HepG2 (cell line): ENCODE measurements around the gene POP7. TPM values are rescaled to one million over a fixed set of nuclear protein-coding genes. Genes with fewer than 3 reads are reported as not detected.

Experiments used
- ATAC-seq: fragments of 200-7000 bp; cut with Tn5 transposase; 3 replicates; pipeline ENCODE4 v1.9.1; 2020; ENCODE audit warnings: mild to moderate bottlenecking, moderate library complexity
- Bru-seq: library from RNA; stranded (reverse); fragments of 400-500 nt; gene quantifications from one replicate; lab custom pipeline; 2021; lab: Mats Ljungman, UMichigan
- BruChase-seq, 2 experiments: library from RNA; stranded (reverse); fragments of 400-500 nt; gene quantifications; one replicate each; lab custom pipeline; 2021; lab: Mats Ljungman, UMichigan
- BruUV-seq: library from RNA; stranded (reverse); fragments of 400-500 nt; replicated peaks from 2 replicates; lab custom pipeline; 2021; lab: Mats Ljungman, UMichigan
- CTCF ChIA-PET: fragments of 300-600 bp; formaldehyde crosslinking; extraction: SDS; loops from one replicate; lab custom pipeline; 2021; ENCODE audit warnings: low total read pairs, inconsistent platforms, low intra/inter-chr PET ratio; lab: Yijun Ruan, JAX
- POLR2A ChIA-PET: fragments of 350-600 bp; sonication (Branson Sonifier 250); formaldehyde crosslinking; loops from one replicate; lab custom pipeline; 2020; ENCODE audit warnings: antibody characterized with exemption, inconsistent platforms; lab: Yijun Ruan, JAX
- DNase-seq: peaks from one replicate; pipeline ENCODE4 v3.0.0-alpha.2; 2015; ENCODE audit warnings: low spot score
- FAIRE-seq: peaks from 3 replicates; lab custom pipeline; 2011; peaks lifted over from hg19 to GRCh38; lab: Jason Lieb, UNC
- H2AFZ ChIP-seq: one replicate; pipeline ENCODE4 v1.6.1; 2011; ENCODE audit warnings: low read length, inconsistent platforms
- H3K27ac ChIP-seq: fragments of 300-600 bp; 3 replicates; pipeline ENCODE4 v1.8.0; 2011; ENCODE audit warnings: mixed run types, mild to moderate bottlenecking, mixed read lengths, low read length, inconsistent platforms; ENCODE audit not compliant: insufficient read depth; ENCODE audit errors: extremely low read length
- H3K27me3 ChIP-seq, 2 experiments: fragments of 200-600 bp in 1 of 2; 2 replicates in 1 of 2; 3 replicates in 1 of 2; pipeline versions ENCODE4 v1.6.0 to v1.8.0; 2011; ENCODE audit warnings: low read length in 2 of 2, mild to moderate bottlenecking in 2 of 2, moderate library complexity in 2 of 2, inconsistent platforms in 1 of 2; ENCODE audit not compliant: insufficient read depth in 2 of 2, control insufficient read depth in 1 of 2
- H3K36me3 ChIP-seq, 2 experiments: fragments of 200-600 bp in 1 of 2; replicated peaks in 1 of 2; 2 replicates in 1 of 2; 3 replicates in 1 of 2; pipeline versions ENCODE4 v1.5.1 to v1.8.0; 2011; ENCODE audit warnings: low read length in 2 of 2, inconsistent platforms in 1 of 2; ENCODE audit not compliant: insufficient read depth in 2 of 2, control insufficient read depth in 1 of 2
- H3K4me1 ChIP-seq: 2 replicates; pipeline ENCODE4 v1.5.1; 2012; ENCODE audit warnings: low read length, inconsistent platforms; ENCODE audit not compliant: insufficient read depth
- H3K4me2 ChIP-seq: 2 replicates; pipeline ENCODE4 v1.6.0; 2011; ENCODE audit warnings: low read depth, low read length, inconsistent platforms
- H3K4me3 ChIP-seq, 3 experiments: fragments of 200-600 bp in 1 of 3; sonication (generic), shearing (Covaris generic) in 1 of 3; replicated peaks in 1 of 3; 2 replicates each; pipeline ENCODE4 v1.5.1; 2011 to 2016; ENCODE audit warnings: low read length in 3 of 3, inconsistent platforms in 2 of 3, low read depth in 2 of 3, mild to moderate bottlenecking in 2 of 3, control low read depth in 1 of 3, mixed read lengths in 1 of 3; ENCODE audit not compliant: insufficient read depth in 1 of 3
- H3K79me2 ChIP-seq: one replicate; pipeline ENCODE4 v1.6.1; 2011; ENCODE audit warnings: low read length, inconsistent platforms; ENCODE audit not compliant: insufficient read depth
- H3K9ac ChIP-seq: 2 replicates; pipeline ENCODE4 v1.6.0; 2011; ENCODE audit warnings: mild to moderate bottlenecking, low read depth, low read length, inconsistent platforms; ENCODE audit not compliant: insufficient read depth
- H3K9me3 ChIP-seq: 2 replicates; pipeline ENCODE4 v1.5.1; 2012; ENCODE audit warnings: mild to moderate bottlenecking, low read length
- H4K20me1 ChIP-seq: 2 replicates; pipeline ENCODE4 v1.6.0; 2011; ENCODE audit warnings: inconsistent platforms, mild to moderate bottlenecking, low read length, moderate library complexity; ENCODE audit not compliant: insufficient read depth
- ELF3 ChIP-seq: IDR thresholded peaks from 2 replicates; pipeline ENCODE4 v1.6.1; 2016; ENCODE audit warnings: missing genetic modification reagents, missing compliant biosample characterization
- HIVEP1 ChIP-seq: sonication (generic); formaldehyde crosslinking; IDR thresholded peaks from 2 replicates; pipeline ENCODE4 v1.4.0; 2020; ENCODE audit warnings: mild to moderate bottlenecking, missing genetic modification reagents
- MEIS2 ChIP-seq: sonication (generic); formaldehyde crosslinking; IDR thresholded peaks from 2 replicates; pipeline ENCODE4 v1.9.0; 2021; ENCODE audit warnings: mild to moderate bottlenecking, missing genetic modification reagents
- MLLT10 ChIP-seq: sonication (generic); formaldehyde crosslinking; IDR thresholded peaks from 2 replicates; pipeline ENCODE4 v1.4.0; 2020; ENCODE audit warnings: missing genetic modification reagents
- RBM39 ChIP-seq: fragments of 200-400 bp; formaldehyde crosslinking; IDR thresholded peaks from one replicate; pipeline ENCODE4 v1.6.1; 2018; ENCODE audit warnings: antibody characterized with exemption, mild to moderate bottlenecking, low read depth, low read length; ENCODE audit not compliant: poor library complexity, severe bottlenecking
- SP5 ChIP-seq: IDR thresholded peaks from 2 replicates; pipeline ENCODE4 v1.6.1; 2016; ENCODE audit warnings: low read depth, borderline replicate concordance
- TAF1 ChIP-seq: sonication (generic); formaldehyde crosslinking; IDR thresholded peaks from 2 replicates; pipeline ENCODE4 v1.4.0; 2020; ENCODE audit warnings: missing genetic modification reagents
- ZNF441 ChIP-seq: sonication (generic); formaldehyde crosslinking; IDR thresholded peaks from 2 replicates; pipeline ENCODE4 v1.7.0; 2021; ENCODE audit warnings: missing genetic modification reagents, borderline replicate concordance
- ZNF605 ChIP-seq: sonication (generic); formaldehyde crosslinking; IDR thresholded peaks from 2 replicates; pipeline ENCODE4 v1.8.0; 2022; ENCODE audit warnings: mild to moderate bottlenecking, missing genetic modification reagents
- ZNF772 ChIP-seq: sonication (generic); formaldehyde crosslinking; IDR thresholded peaks from 2 replicates; pipeline ENCODE4 v1.5.0; 2020; ENCODE audit warnings: mild to moderate bottlenecking, missing genetic modification reagents
- WGBS: methylation state at CpG from one replicate; pipeline ENCODE4 v1.1.6; 2017; ENCODE audit warnings: low lambda C conversion rate; 5-methylcytosine and 5-hydroxymethylcytosine counted together
- in situ Hi-C: cut with HindIII; loops from 2 replicates; pipeline ENCODE4 v1.10.0; 2017; ENCODE audit warnings: low pct_unique_long_range_greater_than_20kb; ENCODE audit not compliant: extremely low pct_ligation_motif_present
- intact Hi-C: fragments of 100-400 bp; cut with micrococcal nuclease; formaldehyde crosslinking; loops from one replicate; pipeline ENCODE4 v1.10.0; 2022; ENCODE audit not compliant: unreplicated experiment
- long read RNA-seq, 2 experiments: library from RNA in 1 of 2; library from polyadenylated mRNA in 1 of 2; stranded (forward) in 1 of 2; unstranded in 1 of 2; transcript quantifications; one replicate each; pipeline ENCODE4 v2.0.0, GENCODE V29; 2019 to 2022
- polyA minus RNA-seq, 3 experiments: library from RNA; depleted of rRNA, polyadenylated mRNA; stranded (reverse); fragments of >200 nt; gene quantifications; 2 replicates each; pipeline ENCODE4 v1.2.3, GENCODE V29; 2011; ENCODE audit warnings: low replicate concordance in 1 of 3
- polyA plus RNA-seq, 8 experiments: library from polyadenylated mRNA; depleted of rRNA in 3 of 8; stranded (reverse) in 7 of 8; unstranded in 1 of 8; fragments of >200 nt; fragmentation: Illumina TruSeq in 4 of 8; extraction: Trizol in 4 of 8; gene quantifications; 2 replicates each; pipeline versions ENCODE4 v1.2.1 to v1.2.3, GENCODE V29; 2011 to 2016; ENCODE audit warnings: low read depth in 4 of 8, missing spikeins in 1 of 8, mixed read lengths in 1 of 8; ENCODE audit not compliant: insufficient read depth in 1 of 8
- total RNA-seq, 5 experiments: library from RNA; depleted of rRNA; stranded (reverse); fragments of >200 nt; fragmentation: Illumina TruSeq; extraction: Trizol; gene quantifications; 2 replicates each; pipeline ENCODE4 v1.2.3, GENCODE V29; 2016; ENCODE audit warnings: low read depth in 1 of 5
- TF ChIP-seq, protein P1 (sequence below): IDR thresholded peaks from 2 replicates; pipeline ENCODE4 v1.6.1; 2016; ENCODE audit warnings: missing biosample characterization, missing genetic modification reagents, low read depth
- TF ChIP-seq, protein P2 (sequence below), 2 experiments: sonication (generic) in 1 of 2; formaldehyde crosslinking in 1 of 2; IDR thresholded peaks; 2 replicates each; pipeline versions ENCODE4 v1.5.1 to v1.6.1; 2011 to 2020; ENCODE audit warnings: borderline replicate concordance in 1 of 2, low read depth in 1 of 2, low read length in 1 of 2, mild to moderate bottlenecking in 1 of 2, missing genetic modification reagents in 1 of 2, moderate library complexity in 1 of 2

Gene POP7
- 91.1 and 91.5 TPM in 2 replicates for total RNA-seq (2016; rRNA removed; fragmentation: Illumina TruSeq; extraction: Trizol)
- total RNA-seq (2016; cell fraction: cytosol; rRNA removed; fragmentation: Illumina TruSeq; extraction: Trizol; ENCODE audit: low read depth), result 80.9 and 134 TPM in 2 replicates
- 88.0 and 96.3 TPM in 2 replicates for total RNA-seq (2016; cell fraction: insoluble cytoplasmic fraction; rRNA removed; fragmentation: Illumina TruSeq; extraction: Trizol)
- total RNA-seq (2016; cell fraction: membrane; rRNA removed; fragmentation: Illumina TruSeq; extraction: Trizol), result 82.0 and 130 TPM in 2 replicates
- total RNA-seq (2016; cell fraction: nucleus; rRNA removed; fragmentation: Illumina TruSeq; extraction: Trizol), result 30.9 and 33.0 TPM in 2 replicates
- polyA plus RNA-seq (2011; rRNA removed), result 63.9 and 70.6 TPM in 2 replicates
- 59.0 and 91.7 TPM in 2 replicates for polyA plus RNA-seq (2011; cell fraction: cytosol; rRNA removed)
- polyA plus RNA-seq (2011; cell fraction: nucleus; rRNA removed), result 30.7 and 33.6 TPM in 2 replicates
- polyA plus RNA-seq (2012), result 35.3 and 43.7 TPM in 2 replicates
- polyA plus RNA-seq (2016; cell fraction: cytosol; fragmentation: Illumina TruSeq; extraction: Trizol; ENCODE audit: low read depth), result 72.9 and 135 TPM in 2 replicates
- 95.2 and 106 TPM in 2 replicates for polyA plus RNA-seq (2016; cell fraction: insoluble cytoplasmic fraction; fragmentation: Illumina TruSeq; extraction: Trizol; ENCODE audit: low read depth)
- 75.0 and 120 TPM in 2 replicates for polyA plus RNA-seq (2016; cell fraction: membrane; fragmentation: Illumina TruSeq; extraction: Trizol; ENCODE audit: low read depth)
- polyA plus RNA-seq (2016; cell fraction: nucleus; fragmentation: Illumina TruSeq; extraction: Trizol; ENCODE audit: insufficient read depth, low read depth), result 59.0 and 71.0 TPM in 2 replicates
- 32.0 and 34.2 TPM in 2 replicates for polyA minus RNA-seq (2011; rRNA and poly(A)+ RNA removed; ENCODE audit: low replicate concordance)
- polyA minus RNA-seq (2011; cell fraction: cytosol; rRNA and poly(A)+ RNA removed), result 21.5 and 21.6 TPM in 2 replicates
- polyA minus RNA-seq (2011; cell fraction: nucleus; rRNA and poly(A)+ RNA removed), result 4.5 and 5.0 TPM in 2 replicates
- Bru-seq, nascent RNA, result percentile 73 among the genes with signal in this experiment
- percentile 84 among the genes with signal in this experiment for BruChase-seq, experiment 1, labeled RNA remaining after a 6-hour chase
- BruChase-seq, experiment 2, labeled RNA remaining after a 2-hour chase, result percentile 91 among the genes with signal in this experiment
- long read RNA-seq, experiment 1, transcript POP7-201 (2 exons, 927 nt), result major isoform, 117 of 122 reads
- long read RNA-seq, experiment 1, partial matches to known transcripts, result 5 of 122 reads
- long read RNA-seq, experiment 1, other reads (novel, unspliced or antisense), result 0 of 122 reads
- long read RNA-seq, experiment 2, transcript POP7-201 (2 exons, 927 nt), result major isoform, 71 of 76 reads
- long read RNA-seq, experiment 2, partial matches to known transcripts, result 4 of 76 reads
- long read RNA-seq, experiment 2, other reads (novel, unspliced or antisense), result 1 of 76 reads

DNA sequence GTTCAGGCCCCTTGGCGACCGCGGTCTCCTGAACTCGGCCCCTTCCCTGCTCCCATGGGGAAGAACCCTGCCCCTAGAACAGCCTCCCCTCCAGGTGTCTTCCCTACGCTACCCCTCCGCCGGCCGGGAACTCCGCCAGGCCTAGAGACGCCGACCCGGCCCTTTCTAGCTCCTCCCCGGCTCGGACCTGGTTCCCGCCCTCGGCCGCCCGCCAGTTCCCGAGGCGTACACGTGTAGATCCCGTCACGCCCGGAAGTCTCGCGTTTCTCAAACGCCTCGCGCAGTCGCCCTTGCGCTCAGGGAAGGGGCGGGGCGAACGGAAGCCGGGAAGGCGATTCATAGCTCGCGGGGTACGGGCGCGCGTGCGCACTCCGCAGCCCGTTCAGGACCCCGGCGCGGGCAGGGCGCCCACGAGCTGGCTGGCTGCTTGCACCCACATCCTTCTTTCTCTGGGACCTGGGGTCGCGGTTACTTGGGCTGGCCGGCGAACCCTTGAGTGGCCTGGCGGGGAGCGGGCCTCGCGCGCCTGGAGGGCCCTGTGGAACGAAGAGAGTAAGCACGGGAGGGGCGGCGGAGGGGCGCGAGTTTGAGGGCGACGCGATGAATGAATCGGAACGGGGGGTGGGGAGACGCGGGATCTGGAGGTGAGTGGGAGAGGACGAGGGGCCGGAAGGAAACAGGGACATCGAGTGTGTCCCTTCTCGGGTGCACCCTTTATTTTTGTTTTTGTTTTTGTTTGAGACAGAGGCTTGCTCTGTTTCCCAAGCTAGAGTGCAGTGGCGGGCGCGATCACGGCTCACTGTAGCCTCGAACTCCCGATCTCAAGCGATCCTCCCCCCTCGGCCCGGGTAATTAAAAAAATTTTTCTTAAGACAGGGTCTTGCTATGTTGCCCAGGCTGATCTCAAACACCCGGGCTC, at the start of gene POP7:
Gene POP7, plus strand, starts transcription at position 369 of the 919 bp plus-strand sequence. CDS start 710 bp downstream, outside the sequence.
- Histone ChIP-seq H3K27ac (peak within 1 kb of the TSS; percentile 84), H3K79me2 (peaks cover 18% of the 10 kb centered on the region), H4K20me1 (no peaks in the 10 kb centered on the region), H3K4me3 (peak within 1 kb of the TSS; percentile 93 to 98 (median 98)), H3K4me2 (peak within 1 kb of the TSS; percentile 91), H3K9ac (peak within 1 kb of the TSS; percentile 90), H2AFZ (no peak within 1 kb of the TSS), H3K36me3 (no peaks in the 10 kb centered on the region), H3K9me3 (no peaks in the 10 kb centered on the region), H3K27me3 (no peaks in the 10 kb centered on the region), H3K4me1 (peaks cover 30% of the 10 kb centered on the region)
- in situ Hi-C loops (loop anchor here (10.0 kb wide), 1 partner anchor 149 kb away; the partner anchor contains the start of gene SLC12A9), intact Hi-C loops (loop anchor here (1.0 kb wide), 2 partner anchors 19 to 168 kb away; no protein-coding TSS in a partner anchor)
- TSS peak; percentile 94 for BruUV-seq
- POLR2A ChIA-PET, result interaction anchor here (0.7 to 4.6 kb wide), 37 partner anchors 8 to 477 kb away, joined by 3 to 59 read pairs (median 6); partner anchors contain the start of genes ACTL6B, EPHB4, EPO and FBXO24
- FAIRE-seq (peak; percentile 74), DNase-seq (peak; percentile 94), ATAC-seq (peak; percentile 93)
- CTCF ChIA-PET, result interaction anchor here (1.0 to 3.3 kb wide), 3 partner anchors 19 to 146 kb away, joined by 3 to 37 read pairs (median 5); partner anchors contain the start of genes MOSPD3 and SLC12A9
- WGBS, result 0% methylated on average over 27 of the region's 86 CpGs
- TF ChIP-seq ZNF772, result peak; percentile 80
- TF ChIP-seq MLLT10 (CRISPR knock-in tag), result no peak
- peak; percentile 78; the same call in 1 of the 2 replicates for TF ChIP-seq HIVEP1 (CRISPR knock-in tag)
- TF ChIP-seq, protein P1, sequence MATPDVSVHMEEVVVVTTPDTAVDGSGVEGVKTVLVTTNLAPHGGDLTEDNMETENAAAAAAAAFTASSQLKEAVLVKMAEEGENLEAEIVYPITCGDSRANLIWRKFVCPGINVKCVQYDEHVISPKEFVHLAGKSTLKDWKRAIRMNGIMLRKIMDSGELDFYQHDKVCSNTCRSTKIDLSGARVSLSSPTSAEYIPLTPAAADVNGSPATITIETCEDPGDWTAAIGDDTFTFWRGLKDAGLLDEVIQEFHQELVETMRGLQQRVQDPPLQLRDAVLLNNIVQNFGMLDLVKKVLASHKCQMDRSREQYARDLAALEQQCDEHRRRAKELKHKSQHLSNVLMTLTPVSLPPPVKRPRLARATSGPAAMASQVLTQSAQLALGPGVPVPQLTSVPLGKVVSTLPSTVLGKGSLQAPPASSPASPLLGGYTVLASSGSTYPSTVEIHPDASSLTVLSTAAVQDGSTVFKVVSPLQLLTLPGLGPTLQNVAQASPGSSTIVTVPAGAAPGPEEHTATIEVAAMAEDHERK (CRISPR knock-in tag), result 0 out of 2 replicates have a peak, but pooled peaks have one; percentile 25
- TF ChIP-seq RBM39, result peak; percentile 62
- TF ChIP-seq, protein P2, sequence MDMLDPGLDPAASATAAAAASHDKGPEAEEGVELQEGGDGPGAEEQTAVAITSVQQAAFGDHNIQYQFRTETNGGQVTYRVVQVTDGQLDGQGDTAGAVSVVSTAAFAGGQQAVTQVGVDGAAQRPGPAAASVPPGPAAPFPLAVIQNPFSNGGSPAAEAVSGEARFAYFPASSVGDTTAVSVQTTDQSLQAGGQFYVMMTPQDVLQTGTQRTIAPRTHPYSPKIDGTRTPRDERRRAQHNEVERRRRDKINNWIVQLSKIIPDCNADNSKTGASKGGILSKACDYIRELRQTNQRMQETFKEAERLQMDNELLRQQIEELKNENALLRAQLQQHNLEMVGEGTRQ (IDR thresholded peaks at IDR 0.05; ENCODE audit: low read depth, low read length), result no peak
- TF ChIP-seq, protein P2 (CRISPR knock-in tag; IDR thresholded peaks at IDR 0.05; ENCODE audit: borderline replicate concordance), result 0 out of 2 replicates have a peak, but pooled peaks have one; percentile 24
- peak; percentile 78 for TF ChIP-seq TAF1 (CRISPR knock-in tag)
- no peak for TF ChIP-seq MEIS2
- TF ChIP-seq ZNF441, result peak; percentile 59; the same call in 1 of the 2 replicates
- peak; percentile 93 for TF ChIP-seq ZNF605 (CRISPR knock-in tag)
- TF ChIP-seq ELF3 (CRISPR knock-in tag), result peak; percentile 63; the same call in 1 of the 2 replicates
- peak; percentile 67; the same call in 1 of the 2 replicates for TF ChIP-seq SP5
